ENCODE results near the gene WFIKKN2. TPM values are rescaled to one million over a fixed set of nuclear protein-coding genes. Genes with fewer than 3 reads are reported as not detected.

Gene WFIKKN2
- total and polyA plus RNA-seq, 4 donors: 0.01 to 0.31 (median 0.13) TPM

DNA sequence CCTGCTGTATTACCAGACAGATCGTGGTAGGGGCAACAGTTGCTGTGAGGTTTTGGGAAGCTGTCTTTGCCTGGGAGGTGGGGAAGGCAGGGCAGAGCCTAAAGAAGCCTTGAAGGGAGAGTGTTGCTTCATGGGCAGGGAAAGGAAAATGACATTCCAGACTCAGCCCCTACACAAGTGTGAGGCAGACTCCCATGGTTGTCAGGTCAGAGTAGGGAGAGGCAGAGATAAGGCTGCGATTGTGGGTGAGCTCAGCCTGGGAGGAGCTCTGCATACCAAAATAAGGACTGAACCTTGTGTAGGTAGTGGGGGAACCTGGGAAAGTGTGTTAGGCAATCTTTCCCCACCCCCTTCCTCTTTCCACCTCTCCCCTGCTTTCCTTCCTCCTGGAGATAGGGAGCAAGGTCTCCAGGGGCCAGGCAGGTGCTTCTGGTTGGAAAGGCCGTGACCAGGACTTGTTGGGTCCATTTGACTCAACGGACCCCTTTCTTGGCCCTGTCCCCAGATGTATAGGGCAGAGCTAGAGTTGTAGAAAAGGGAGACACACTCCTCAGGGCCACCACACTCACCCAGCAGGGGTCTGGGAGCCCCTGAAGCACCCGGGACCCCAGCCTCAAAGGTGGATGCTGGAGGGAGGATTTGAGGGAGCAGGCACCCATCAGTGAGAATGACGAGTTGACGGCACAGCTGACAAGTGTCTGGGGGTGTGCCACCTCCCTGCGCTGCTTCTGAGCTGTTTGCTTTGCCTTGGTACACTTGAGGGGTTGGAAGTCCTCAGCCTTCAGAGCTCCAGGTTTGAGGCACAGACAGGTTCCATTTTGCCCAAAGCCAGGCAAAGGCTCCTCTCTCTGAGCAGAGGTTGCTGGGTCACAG, 49.3 kb downstream of the WFIKKN2 start:
- Histone ChIP-seq H3K9me3 (ENCODE audit: control insufficient read depth in 4 of 4, insufficient read depth in 3 of 4, low read length in 3 of 4) (peaks cover 0 to 5% (median 0%) of the 10 kb centered on the region in 4 donors), H3K4me3 (no peak overlapping the region), H3K27ac (ENCODE audit: low read depth in 1 of 2, low read length in 1 of 2) (peak overlapping the region in 1 of 2 donors; percentile 74), H3K27me3 (ENCODE audit: control insufficient read depth in 3 of 3, insufficient read depth in 3 of 3, low read length in 2 of 3) (no peaks in the 10 kb centered on the region), H3K36me3 (ENCODE audit: control insufficient read depth in 4 of 4, insufficient read depth in 4 of 4, low read length in 4 of 4) (no peaks in the 10 kb centered on the region), H3K4me1 (ENCODE audit: control insufficient read depth in 5 of 5, insufficient read depth in 5 of 5, low read length in 5 of 5) (peaks cover 0 to 13% (median 0%) of the 10 kb centered on the region in 5 donors), H3K9ac (ENCODE audit: insufficient read depth in 1 of 2, low read length in 2 of 2) (peak overlapping the region in 1 of 2 donors; percentile 11)
- TF ChIP-seq, protein P1, sequence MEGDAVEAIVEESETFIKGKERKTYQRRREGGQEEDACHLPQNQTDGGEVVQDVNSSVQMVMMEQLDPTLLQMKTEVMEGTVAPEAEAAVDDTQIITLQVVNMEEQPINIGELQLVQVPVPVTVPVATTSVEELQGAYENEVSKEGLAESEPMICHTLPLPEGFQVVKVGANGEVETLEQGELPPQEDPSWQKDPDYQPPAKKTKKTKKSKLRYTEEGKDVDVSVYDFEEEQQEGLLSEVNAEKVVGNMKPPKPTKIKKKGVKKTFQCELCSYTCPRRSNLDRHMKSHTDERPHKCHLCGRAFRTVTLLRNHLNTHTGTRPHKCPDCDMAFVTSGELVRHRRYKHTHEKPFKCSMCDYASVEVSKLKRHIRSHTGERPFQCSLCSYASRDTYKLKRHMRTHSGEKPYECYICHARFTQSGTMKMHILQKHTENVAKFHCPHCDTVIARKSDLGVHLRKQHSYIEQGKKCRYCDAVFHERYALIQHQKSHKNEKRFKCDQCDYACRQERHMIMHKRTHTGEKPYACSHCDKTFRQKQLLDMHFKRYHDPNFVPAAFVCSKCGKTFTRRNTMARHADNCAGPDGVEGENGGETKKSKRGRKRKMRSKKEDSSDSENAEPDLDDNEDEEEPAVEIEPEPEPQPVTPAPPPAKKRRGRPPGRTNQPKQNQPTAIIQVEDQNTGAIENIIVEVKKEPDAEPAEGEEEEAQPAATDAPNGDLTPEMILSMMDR (IDR thresholded peaks at IDR 0.05; ENCODE audit: control extremely low read depth, extremely low read depth): no peak
- DNase-seq: peak in 1 of 3 donors; percentile 59
- ATAC-seq (ENCODE audit: insufficient read depth, low FRiP score): peak; percentile 74
- 70 to 75% methylated on average over 8 of the region's 8 CpGs for WGBS, 2 donors

DNA sequence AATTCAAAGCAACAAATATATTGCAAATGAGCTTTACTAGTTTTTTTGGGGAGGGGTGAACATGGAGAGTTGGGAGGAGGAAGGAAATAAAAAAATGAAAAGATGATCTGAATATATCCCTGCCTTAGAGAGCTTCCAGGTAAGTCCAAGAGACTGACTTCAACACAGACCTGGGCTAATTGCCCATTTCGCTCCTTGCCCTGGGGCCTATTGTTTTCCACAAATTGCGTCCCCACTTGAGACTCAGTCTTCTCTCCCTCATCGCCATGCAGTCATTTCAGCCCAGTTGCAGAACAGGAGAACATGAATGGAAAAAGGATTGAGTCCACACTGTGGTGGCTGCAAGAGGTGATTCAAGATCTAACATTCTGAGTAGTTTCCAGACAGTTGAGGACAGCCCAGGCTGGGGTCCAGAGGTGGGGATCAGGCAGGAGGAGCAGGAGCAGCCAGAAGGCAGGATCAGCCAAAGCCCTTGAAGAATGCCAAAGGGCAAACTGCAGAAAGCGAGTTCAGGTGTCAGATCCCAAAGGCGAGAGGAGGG, 52.4 kb downstream of the WFIKKN2 start:
- TF ChIP-seq, protein P1 (IDR thresholded peaks at IDR 0.05; ENCODE audit: control extremely low read depth, extremely low read depth): no peak
- WGBS, 2 donors: 95 to 97% methylated on average over 5 of the region's 5 CpGs
- ATAC-seq (ENCODE audit: insufficient read depth, low FRiP score) (no peak), DNase-seq (no peak)
- Histone ChIP-seq H3K4me1 (ENCODE audit: control insufficient read depth in 5 of 5, insufficient read depth in 5 of 5, low read length in 5 of 5) (peaks cover 0 to 13% (median 0%) of the 10 kb centered on the region in 5 donors), H3K4me3 (no peak overlapping the region), H3K9me3 (ENCODE audit: control insufficient read depth in 4 of 4, insufficient read depth in 3 of 4, low read length in 3 of 4) (no peaks in the 10 kb centered on the region), H3K27me3 (ENCODE audit: control insufficient read depth in 3 of 3, insufficient read depth in 3 of 3, low read length in 2 of 3) (no peaks in the 10 kb centered on the region), H3K9ac (ENCODE audit: insufficient read depth in 1 of 2, low read length in 2 of 2) (no peak overlapping the region), H3K36me3 (ENCODE audit: control insufficient read depth in 4 of 4, insufficient read depth in 4 of 4, low read length in 4 of 4) (no peaks in the 10 kb centered on the region), H3K27ac (ENCODE audit: low read depth in 1 of 2, low read length in 1 of 2) (no peak overlapping the region)

DNA sequence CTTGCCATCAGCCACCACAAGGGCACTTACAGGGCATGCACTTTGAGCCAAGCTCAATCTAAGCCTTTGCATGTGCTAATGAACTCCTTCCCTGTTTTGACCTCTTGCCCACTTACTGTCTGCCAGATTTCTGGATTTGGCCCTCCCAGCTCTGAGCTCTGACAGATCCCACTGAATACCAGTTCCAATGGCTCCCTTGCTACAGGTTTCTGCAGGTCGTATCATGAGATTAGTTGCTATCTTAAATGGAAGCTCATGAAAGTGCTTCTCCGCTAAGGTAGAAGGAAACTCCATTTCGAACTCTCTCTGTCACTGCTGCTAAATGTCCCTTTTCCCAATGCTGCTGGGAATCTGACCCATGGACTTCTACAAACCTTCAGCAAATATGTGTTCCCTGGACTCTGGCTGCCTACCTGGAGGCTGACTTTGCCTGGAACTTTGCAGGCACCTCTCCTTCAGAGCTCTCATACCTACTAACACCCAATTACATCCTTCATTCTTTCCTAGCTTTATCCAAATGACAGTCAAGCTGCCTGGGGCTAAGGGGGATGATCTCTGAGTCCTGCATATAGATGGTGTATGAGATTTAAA, 54.2 kb downstream of the WFIKKN2 start:
- WGBS, 2 donors: 92 to 97% methylated on average over 3 of the region's 3 CpGs
- H3K27me3 ChIP-seq (ENCODE audit: control insufficient read depth in 3 of 3, insufficient read depth in 3 of 3, low read length in 2 of 3): no peaks in the 10 kb centered on the region
- peak overlapping the region in 1 of 2 donors; percentile 17 for H3K27ac ChIP-seq (ENCODE audit: low read depth in 1 of 2, low read length in 1 of 2)
- peaks cover 0 to 2% (median 0%) of the 10 kb centered on the region in 4 donors for H3K9me3 ChIP-seq (ENCODE audit: control insufficient read depth in 4 of 4, insufficient read depth in 3 of 4, low read length in 3 of 4)
- peaks cover 0 to 6% (median 0%) of the 10 kb centered on the region in 5 donors for H3K4me1 ChIP-seq (ENCODE audit: control insufficient read depth in 5 of 5, insufficient read depth in 5 of 5, low read length in 5 of 5)
- H3K36me3 ChIP-seq (ENCODE audit: control insufficient read depth in 4 of 4, insufficient read depth in 4 of 4, low read length in 4 of 4): no peaks in the 10 kb centered on the region
- TF ChIP-seq, protein P1 (IDR thresholded peaks at IDR 0.05; ENCODE audit: control extremely low read depth, extremely low read depth): no peak
- no peak overlapping the region for H3K9ac ChIP-seq (ENCODE audit: insufficient read depth in 1 of 2, low read length in 2 of 2)
- ATAC-seq (ENCODE audit: insufficient read depth, low FRiP score): no peak
- DNase-seq: no peak
- H3K4me3 ChIP-seq: no peak overlapping the region
